Peyer's patch (tissue), 4 donors: ENCODE data around the gene HK2. TPM values are rescaled to one million over a fixed set of nuclear protein-coding genes. Genes with fewer than 3 reads are reported as not detected.

Experiments
- DNase-seq, 3 donors: peaks; one replicate each; pipeline ENCODE4 v3.0.0-alpha.2; 2017 to 2019
- H3K27ac ChIP-seq, 4 donors: fragments of 200-600 bp; sonication (generic); one replicate each; pipeline ENCODE4 v1.5.1; 2016 to 2019
- H3K27me3 ChIP-seq, 2 donors: fragments of 200-600 bp; sonication (generic); one replicate each; pipeline ENCODE4 v1.5.1; 2019
- H3K36me3 ChIP-seq, 3 donors: fragments of 200-600 bp; sonication (generic); one replicate each; pipeline ENCODE4 v1.5.1; 2016 to 2019
- H3K4me1 ChIP-seq, 4 donors: fragments of 200-600 bp; sonication (generic); one replicate each; pipeline ENCODE4 v1.5.1; 2016 to 2019
- H3K4me3 ChIP-seq, 4 donors: fragments of 200-600 bp; sonication (generic); 1 replicate in 3 of 4; 2 replicates in 1 of 4; pipeline ENCODE4 v1.5.1; 2016 to 2019; ENCODE audit warnings: mild to moderate bottlenecking in 1 of 4
- H3K9me3 ChIP-seq, 4 donors: fragments of 200-600 bp; sonication (generic); one replicate each; pipeline ENCODE4 v1.5.1; 2016 to 2019; ENCODE audit warnings: mild to moderate bottlenecking in 1 of 4
- POLR2A ChIP-seq, 2 donors: fragments of 450-650 bp; IDR thresholded peaks; one replicate each; pipeline ENCODE4 v1.5.1; 2017; ENCODE audit warnings: antibody characterized with exemption in 2 of 2, mild to moderate bottlenecking in 2 of 2, moderate library complexity in 2 of 2
- total RNA-seq, 4 donors: library from RNA; depleted of rRNA; stranded (reverse); fragments of >200 nt; gene quantifications; one replicate each; pipeline ENCODE4 v1.1.0, GENCODE V29; 2016
- TF ChIP-seq, protein P1 (sequence below), 6 experiments: fragments of 450-650 bp in 4 of 6; fragments of 200-600 bp in 2 of 6; sonication (generic) in 1 of 6; IDR thresholded peaks; one replicate each; pipeline ENCODE4 v1.5.1; 2017 to 2019; ENCODE audit warnings: antibody characterized with exemption in 6 of 6, mild to moderate bottlenecking in 3 of 6, moderate library complexity in 1 of 6

Gene HK2
- total RNA-seq, 4 donors from 2014 or later: 9.9 to 39.9 (median 24.8) TPM

DNA sequence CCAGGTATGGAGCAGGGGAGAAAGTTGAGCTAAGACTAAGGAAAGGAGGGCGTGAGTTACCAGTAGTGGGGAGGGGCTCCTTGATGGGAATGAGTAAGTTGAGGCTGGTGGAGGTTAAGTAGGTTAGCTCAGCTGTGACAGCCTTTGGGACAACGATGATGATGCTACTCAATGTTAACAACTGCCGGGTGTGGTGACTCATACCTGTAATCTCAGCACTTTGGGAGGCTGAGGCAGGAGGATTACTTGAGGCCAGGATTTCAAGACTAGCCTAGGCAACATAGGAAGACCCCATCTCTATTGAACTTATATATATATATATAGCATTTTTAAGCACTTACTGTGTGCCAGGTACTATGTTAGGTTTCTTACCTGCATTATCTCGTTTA is 48.4 kb downstream of the HK2 start:
- no peak for DNase-seq
- Histone ChIP-seq H3K4me1 (no peaks in the 10 kb centered on the region), H3K36me3 (peaks cover 0 to 76% (median 0%) of the 10 kb centered on the region in 3 donors), H3K27ac (no peak overlapping the region), H3K9me3 (no peaks in the 10 kb centered on the region), H3K4me3 (no peak overlapping the region), H3K27me3 (no peaks in the 10 kb centered on the region)
- TF ChIP-seq, protein P1, sequence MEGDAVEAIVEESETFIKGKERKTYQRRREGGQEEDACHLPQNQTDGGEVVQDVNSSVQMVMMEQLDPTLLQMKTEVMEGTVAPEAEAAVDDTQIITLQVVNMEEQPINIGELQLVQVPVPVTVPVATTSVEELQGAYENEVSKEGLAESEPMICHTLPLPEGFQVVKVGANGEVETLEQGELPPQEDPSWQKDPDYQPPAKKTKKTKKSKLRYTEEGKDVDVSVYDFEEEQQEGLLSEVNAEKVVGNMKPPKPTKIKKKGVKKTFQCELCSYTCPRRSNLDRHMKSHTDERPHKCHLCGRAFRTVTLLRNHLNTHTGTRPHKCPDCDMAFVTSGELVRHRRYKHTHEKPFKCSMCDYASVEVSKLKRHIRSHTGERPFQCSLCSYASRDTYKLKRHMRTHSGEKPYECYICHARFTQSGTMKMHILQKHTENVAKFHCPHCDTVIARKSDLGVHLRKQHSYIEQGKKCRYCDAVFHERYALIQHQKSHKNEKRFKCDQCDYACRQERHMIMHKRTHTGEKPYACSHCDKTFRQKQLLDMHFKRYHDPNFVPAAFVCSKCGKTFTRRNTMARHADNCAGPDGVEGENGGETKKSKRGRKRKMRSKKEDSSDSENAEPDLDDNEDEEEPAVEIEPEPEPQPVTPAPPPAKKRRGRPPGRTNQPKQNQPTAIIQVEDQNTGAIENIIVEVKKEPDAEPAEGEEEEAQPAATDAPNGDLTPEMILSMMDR (IDR thresholded peaks at IDR 0.05): no peak
- no peak for TF ChIP-seq POLR2A (IDR thresholded peaks at IDR 0.05)

DNA sequence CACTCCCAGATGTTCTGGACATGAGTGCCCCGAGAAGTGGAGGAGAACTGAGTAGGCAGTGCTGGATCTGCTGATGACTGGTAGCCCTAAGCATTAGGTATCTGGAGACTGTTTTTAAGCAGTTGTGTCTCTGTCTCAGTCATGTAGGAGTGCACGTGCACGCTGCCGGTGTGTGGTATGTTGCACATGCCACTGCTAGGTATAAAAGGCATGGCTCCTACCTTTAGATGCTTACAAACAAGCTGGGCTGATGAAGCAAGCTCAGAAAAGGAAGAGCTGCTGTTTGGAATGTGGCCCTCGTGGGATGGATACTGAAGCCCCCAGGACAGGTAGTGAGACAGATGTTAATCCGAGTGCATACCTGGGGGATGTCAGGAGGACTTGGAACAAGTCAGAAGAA is 49.1 kb downstream of the HK2 start:
- H3K4me1 ChIP-seq: no peaks in the 10 kb centered on the region
- no peak for DNase-seq
- peaks cover 0 to 74% (median 0%) of the 10 kb centered on the region in 3 donors for H3K36me3 ChIP-seq
- no peak overlapping the region for H3K27ac ChIP-seq
- no peak overlapping the region for H3K4me3 ChIP-seq
- no peak for TF ChIP-seq POLR2A (IDR thresholded peaks at IDR 0.05)
- TF ChIP-seq, protein P1 (IDR thresholded peaks at IDR 0.05): no peak
- no peaks in the 10 kb centered on the region for H3K27me3 ChIP-seq
- H3K9me3 ChIP-seq: no peaks in the 10 kb centered on the region

DNA sequence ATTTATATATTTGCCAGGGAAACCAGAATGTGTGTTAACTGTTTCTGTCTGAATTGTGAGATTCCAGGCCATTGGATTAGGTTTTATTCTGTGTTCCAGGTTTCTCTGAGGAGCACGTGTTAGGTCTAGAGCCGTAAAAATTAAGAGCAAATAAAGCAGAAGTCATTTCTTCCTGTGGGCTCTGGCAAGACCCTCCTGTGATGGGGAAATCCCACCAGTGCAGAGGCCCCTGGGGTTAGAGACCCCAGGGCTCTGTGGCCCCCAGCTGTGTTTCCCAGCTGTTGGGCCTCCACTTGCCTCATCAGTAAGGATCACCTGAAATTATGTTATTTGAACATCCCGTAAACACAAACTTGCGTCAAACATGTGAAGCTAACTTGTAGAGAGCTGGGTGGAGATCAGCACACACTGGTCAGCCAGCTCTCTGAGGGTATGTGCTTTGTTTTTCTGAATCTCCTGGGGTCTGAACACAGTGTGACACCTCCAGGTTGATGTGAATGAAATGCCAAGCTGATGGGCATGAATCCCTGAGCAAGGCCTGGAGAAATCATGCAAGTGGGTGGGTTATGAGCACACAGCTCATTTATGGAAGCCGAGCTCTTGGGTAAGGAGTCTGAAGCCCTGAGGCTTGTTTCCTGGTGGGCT is 50.3 kb downstream of the HK2 start:
- no peak for DNase-seq
- Histone ChIP-seq H3K36me3 (peaks cover 0 to 74% (median 0%) of the 10 kb centered on the region in 3 donors), H3K27me3 (no peaks in the 10 kb centered on the region), H3K4me3 (no peak overlapping the region), H3K27ac (no peak overlapping the region), H3K4me1 (no peaks in the 10 kb centered on the region), H3K9me3 (no peaks in the 10 kb centered on the region)
- TF ChIP-seq POLR2A (IDR thresholded peaks at IDR 0.05): no peak
- TF ChIP-seq, protein P1 (IDR thresholded peaks at IDR 0.05): no peak

DNA sequence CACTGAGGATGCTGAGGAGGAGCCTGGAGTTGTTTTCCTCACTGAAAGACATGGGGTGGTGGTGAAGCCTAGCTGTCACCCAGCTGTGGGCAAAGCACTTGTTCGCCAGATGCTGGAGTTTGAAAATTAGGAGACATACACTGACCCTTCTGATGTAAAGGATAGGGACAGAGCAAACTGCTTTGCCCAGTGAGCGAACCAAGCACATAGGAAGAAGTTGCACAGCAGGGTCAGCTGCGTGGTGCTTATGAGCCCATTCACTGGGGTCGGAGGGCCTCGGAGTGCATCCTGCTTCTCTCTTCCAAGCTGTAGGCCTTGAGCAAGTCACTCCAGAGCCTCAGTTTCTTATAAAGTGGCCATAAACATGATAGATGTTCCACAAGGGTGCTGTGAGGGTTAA is 50.9 kb downstream of the HK2 start:
- no peaks in the 10 kb centered on the region for H3K9me3 ChIP-seq
- H3K4me1 ChIP-seq: no peaks in the 10 kb centered on the region
- no peak for DNase-seq
- no peak overlapping the region for H3K4me3 ChIP-seq
- TF ChIP-seq, protein P1 (IDR thresholded peaks at IDR 0.05): no peak
- no peak for TF ChIP-seq POLR2A (IDR thresholded peaks at IDR 0.05)
- H3K36me3 ChIP-seq: peaks cover 0 to 74% (median 0%) of the 10 kb centered on the region in 3 donors
- no peak overlapping the region for H3K27ac ChIP-seq
- no peaks in the 10 kb centered on the region for H3K27me3 ChIP-seq

DNA sequence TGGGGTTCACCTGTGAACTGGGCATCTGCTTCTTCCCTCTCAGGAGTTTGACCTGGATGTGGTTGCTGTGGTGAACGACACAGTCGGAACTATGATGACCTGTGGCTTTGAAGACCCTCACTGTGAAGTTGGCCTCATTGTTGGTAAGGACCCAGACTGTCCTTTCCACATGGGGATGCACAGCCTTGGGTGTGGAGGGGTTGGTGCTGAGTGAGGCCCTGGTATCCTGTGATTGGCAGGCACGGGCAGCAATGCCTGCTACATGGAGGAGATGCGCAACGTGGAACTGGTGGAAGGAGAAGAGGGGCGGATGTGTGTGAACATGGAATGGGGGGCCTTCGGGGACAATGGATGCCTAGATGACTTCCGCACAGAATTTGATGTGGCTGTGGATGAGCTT is 52.3 kb downstream of the HK2 start:
- DNase-seq: no peak
- Histone ChIP-seq H3K9me3 (no peaks in the 10 kb centered on the region), H3K27ac (no peak overlapping the region), H3K4me3 (no peak overlapping the region), H3K36me3 (peaks cover 0 to 76% (median 0%) of the 10 kb centered on the region in 3 donors), H3K4me1 (no peaks in the 10 kb centered on the region), H3K27me3 (no peaks in the 10 kb centered on the region)
- TF ChIP-seq, protein P1 (IDR thresholded peaks at IDR 0.05): no peak
- no peak for TF ChIP-seq POLR2A (IDR thresholded peaks at IDR 0.05)
